H1 (cell line): Measurements from ENCODE around the gene ZMYM3. TPM values are rescaled to one million over a fixed set of nuclear protein-coding genes. Genes with fewer than 3 reads are reported as not detected.

Experiments
- ASH2L ChIP-seq: fragments of 200-600, 300-600 bp; sonication (generic); IDR thresholded peaks from one replicate; pipeline ENCODE4 v1.7.1; 2017; ENCODE audit warnings: low read length
- BACH1 ChIP-seq: IDR thresholded peaks from 2 replicates; pipeline ENCODE4 v1.6.1; 2012; ENCODE audit warnings: low read length, improper control_type of control experiment
- BCL11A ChIP-seq, 2 experiments: IDR thresholded peaks; one replicate each; pipeline ENCODE4 v1.6.1; 2011; ENCODE audit warnings: low read depth in 2 of 2, low read length in 2 of 2, mild to moderate bottlenecking in 2 of 2
- E2F6 ChIP-seq: IDR thresholded peaks from 2 replicates; pipeline ENCODE4 v1.6.1; 2012; ENCODE audit warnings: inconsistent platforms
- EGR1 ChIP-seq: IDR thresholded peaks from 2 replicates; pipeline ENCODE4 v1.6.1; 2011; ENCODE audit warnings: low read depth, low read length, borderline replicate concordance
- EP300 ChIP-seq, 2 experiments: IDR thresholded peaks; 1 replicate in 1 of 2; 2 replicates in 1 of 2; pipeline ENCODE4 v1.6.1; 2011 to 2012; ENCODE audit warnings: low read depth in 2 of 2, low read length in 2 of 2, mild to moderate bottlenecking in 2 of 2, borderline replicate concordance in 1 of 2, inconsistent platforms in 1 of 2, moderate library complexity in 1 of 2
- TAF1 ChIP-seq: IDR thresholded peaks from 2 replicates; pipeline ENCODE4 v1.6.1; 2011; ENCODE audit warnings: mild to moderate bottlenecking, low read depth, low read length
- YY1 ChIP-seq: IDR thresholded peaks from 2 replicates; pipeline ENCODE4 v1.6.1; 2011; ENCODE audit warnings: low read depth, mild to moderate bottlenecking, low read length
- polyA plus RNA-seq, 7 experiments: library from polyadenylated mRNA; depleted of rRNA in 3 of 7; stranded (reverse) in 5 of 7; unstranded in 2 of 7; fragments of >200 nt in 5 of 7; fragments of 200-250 nt in 2 of 7; gene quantifications; 1 replicate in 5 of 7; 2 replicates in 1 of 7; 4 replicates in 1 of 7; pipeline versions ENCODE4 v1.2.1 to v1.2.3, GENCODE V29; 2011 to 2013; ENCODE audit warnings: missing spikeins in 2 of 7, mixed read lengths in 2 of 7
- total RNA-seq: library from RNA; stranded (reverse); fragmentation: NEBNext Ultra II Directional; extraction: Animal tissue kit (Norgen Biotek cat#: 25700); gene quantifications from 2 replicates; pipeline ENCODE4 v1.2.1, GENCODE V29; 2021

ZMYM3 gene
- total and polyA plus RNA-seq, 2 of the 8 experiments (the other 6 are each of a cell fraction or from before 2014, with no cell fraction given), result 56.7 to 82.0 TPM

- no peak for TF ChIP-seq EP300 (IDR thresholded peaks at IDR 0.05; ENCODE audit: borderline replicate concordance in 1 of 2, low read depth in 2 of 2, low read length in 2 of 2)
- no peak for TF ChIP-seq BACH1
- no peak for TF ChIP-seq E2F6
- peak; percentile 91 for TF ChIP-seq TAF1
- TF ChIP-seq BCL11A (IDR thresholded peaks at IDR 0.05; ENCODE audit: low read depth in 2 of 2, low read length in 2 of 2), result no peak
- peak; percentile 18 for TF ChIP-seq ASH2L
- TF ChIP-seq YY1, result peak; percentile 64; the same call in 1 of the 2 replicates
- TF ChIP-seq EGR1, result no peak
- TF ChIP-seq, all 59 proteins: peak for 16
Measured at GRCh38 chrX:71283403-71284143, 29.6 kb upstream of the ZMYM3 start, which contains the start of gene NONO (continued).
